CD4-positive, alpha-beta T cell (primary cell): ENCODE results near the gene MAP3K6. TPM values are rescaled to one million over a fixed set of nuclear protein-coding genes. Genes with fewer than 3 reads are reported as not detected.

Experiments used
- ATAC-seq: fragments of 200-7000 bp; cut with Tn5 transposase; one replicate; pipeline ENCODE4 v1.10.0; 2022; ENCODE audit warnings: mild to moderate bottlenecking; ENCODE audit not compliant: poor library complexity
- CTCF ChIA-PET: fragments of 350-600 bp; sonication (Branson Sonifier 250); formaldehyde crosslinking; loops from one replicate; lab custom pipeline; 2021; ENCODE audit warnings: antibody characterized with exemption, inconsistent platforms; lab: Charles Lee
- POLR2A ChIA-PET: fragments of 350-600 bp; sonication (Branson Sonifier 250); formaldehyde crosslinking; loops from one replicate; lab custom pipeline; 2021; ENCODE audit warnings: antibody characterized with exemption, inconsistent platforms; lab: Charles Lee
- DNase-seq, 14 experiments: peaks; one replicate each; pipeline ENCODE4 v3.0.0-alpha.2; 2013 to 2020; ENCODE audit warnings: mixed read lengths in 2 of 14
- H3K27ac ChIP-seq, 2 donors: one replicate each; pipeline versions ENCODE4 v1.5.1 to v1.7.0; 2013; ENCODE audit warnings: low read length in 2 of 2, low read depth in 1 of 2, mild to moderate bottlenecking in 1 of 2
- H3K27me3 ChIP-seq, 2 experiments: 1 replicate in 1 of 2; 2 replicates in 1 of 2; pipeline versions ENCODE4 v1.6.1 to v1.7.0; 2013; ENCODE audit warnings: low read length in 2 of 2, control low read depth in 1 of 2, mild to moderate bottlenecking in 1 of 2, moderate library complexity in 1 of 2; ENCODE audit not compliant: insufficient read depth in 2 of 2, control insufficient read depth in 1 of 2
- H3K36me3 ChIP-seq: one replicate; pipeline ENCODE4 v1.6.1; 2013; ENCODE audit warnings: low read length, control low read depth; ENCODE audit not compliant: insufficient read depth
- H3K4me1 ChIP-seq: one replicate; pipeline ENCODE4 v1.6.1; 2013; ENCODE audit warnings: low read length, control low read depth; ENCODE audit not compliant: insufficient read depth
- H3K4me3 ChIP-seq: one replicate; pipeline ENCODE4 v1.5.1; 2013; ENCODE audit warnings: mild to moderate bottlenecking, low read length, moderate library complexity
- H3K9me3 ChIP-seq, 2 experiments: 1 replicate in 1 of 2; 2 replicates in 1 of 2; pipeline versions ENCODE4 v1.6.1 to v1.7.0; 2013; ENCODE audit warnings: low read length in 2 of 2, mild to moderate bottlenecking in 2 of 2, control low read depth in 1 of 2, moderate library complexity in 1 of 2; ENCODE audit not compliant: control insufficient read depth in 1 of 2, insufficient read depth in 1 of 2
- H3K27ac Mint-ChIP-seq: one replicate; pipeline ENCODE4 v1.8.0; 2020; ENCODE audit warnings: mixed read lengths
- H3K27me3 Mint-ChIP-seq: one replicate; pipeline ENCODE4 v1.8.0; 2021; ENCODE audit warnings: mixed read lengths
- H3K36me3 Mint-ChIP-seq: one replicate; pipeline ENCODE4 v1.8.0; 2021; ENCODE audit warnings: low read depth, mixed read lengths
- H3K4me1 Mint-ChIP-seq: one replicate; pipeline ENCODE4 v1.8.0; 2021; ENCODE audit warnings: low read depth, mixed read lengths
- H3K4me3 Mint-ChIP-seq: one replicate; pipeline ENCODE4 v1.8.0; 2020; ENCODE audit warnings: mild to moderate bottlenecking, mixed read lengths
- H3K9me3 Mint-ChIP-seq: one replicate; pipeline ENCODE4 v1.8.0; 2020; ENCODE audit warnings: mixed read lengths
- CTCF ChIP-seq: fragments of 200-600 bp; IDR thresholded peaks from one replicate; pipeline ENCODE4 v1.8.0; 2022; ENCODE audit warnings: antibody characterized with exemption, mild to moderate bottlenecking
- intact Hi-C, 2 experiments: fragments of 100-400 bp; cut with DNase I in 1 of 2; cut with micrococcal nuclease in 1 of 2; formaldehyde crosslinking; loops; one replicate each; pipeline versions ENCODE4 v1.15.1 to v1.9.0; 2023 to 2025; cut with DNase I, micrococcal nuclease
- total RNA-seq, 174 experiments: library from RNA in 2 of 174; stranded (reverse) in 2 of 174; gene quantifications; one replicate each; pipeline ENCODE4 v1.2.3 and lab custom pipeline; 2021 to 2026

Gene MAP3K6
- total RNA-seq, 2 experiments from 2014 or later: 8.5 to 8.8 TPM

GRCh38 chr1:27402349-27402754, 35.6 kb upstream of the MAP3K6 start:
- CTCF ChIA-PET: interaction anchor here (0.8 to 1.3 kb wide), 4 partner anchors 36 to 106 kb away, joined by 3 read pairs; partner anchors contain the start of gene MAP3K6
- Mint-ChIP-seq H3K36me3 (peaks cover 17% of the 10 kb centered on the region), H3K4me3 (no peak overlapping the region), H3K9me3 (no peaks in the 10 kb centered on the region), H3K27me3 (no peaks in the 10 kb centered on the region), H3K4me1 (peaks cover 37% of the 10 kb centered on the region), H3K27ac (peak overlapping the region; percentile 85)
- Histone ChIP-seq H3K9me3 (no peaks in the 10 kb centered on the region), H3K4me3 (no peak overlapping the region), H3K36me3 (peaks cover 21% of the 10 kb centered on the region), H3K4me1 (peaks cover 16% of the 10 kb centered on the region), H3K27ac (peak overlapping the region; percentile 10 to 30), H3K27me3 (no peaks in the 10 kb centered on the region)
- intact Hi-C loops: loop anchor here in 1 of 2 experiments (2.0 kb wide), 1 partner anchor 202 kb away; the partner anchor contains the start of gene AHDC1
- ATAC-seq: no peak
- DNase-seq: peak in 5 of 14 experiments; percentile 19 to 57 (median 47)
- TF ChIP-seq CTCF: no peak
- POLR2A ChIA-PET: interaction anchor here (0.6 to 1.9 kb wide), 6 partner anchors 28 to 429 kb away, joined by 3 to 6 read pairs (median 4); partner anchors contain the start of gene PPP1R8

- peaks cover 16% of the 10 kb centered on the region for H3K4me1 ChIP-seq
- Mint-ChIP-seq H3K27ac (peak overlapping the region; percentile 54), H3K4me3 (no peak overlapping the region), H3K36me3 (peaks cover 7% of the 10 kb centered on the region), H3K27me3 (no peaks in the 10 kb centered on the region), H3K9me3 (no peaks in the 10 kb centered on the region), H3K4me1 (peaks cover 37% of the 10 kb centered on the region)
- ChIA-PET POLR2A (interaction anchor here (0.9 kb wide), 1 partner anchor 271 kb away, joined by 3 read pairs; the partner anchor contains the start of gene IFI6), CTCF (no interaction called here)
- DNase-seq (no peak), ATAC-seq (no peak)
- no peaks in the 10 kb centered on the region for H3K9me3 ChIP-seq
- no peak for TF ChIP-seq CTCF
- H3K27ac ChIP-seq: no peak overlapping the region
- no peaks in the 10 kb centered on the region for H3K27me3 ChIP-seq
- no peak overlapping the region for H3K4me3 ChIP-seq
- peaks cover 7% of the 10 kb centered on the region for H3K36me3 ChIP-seq
- intact Hi-C loops: no loop called here
Observed at GRCh38 chr1:27400963-27401341, 34.2 kb upstream of the MAP3K6 start.

GRCh38 chr1:27400082-27400962, 33.6 kb upstream of the MAP3K6 start:
- H3K4me3 Mint-ChIP-seq: no peak overlapping the region
- intact Hi-C loops: no loop called here

More at GRCh38 chr1:27400082-27400962, 33.6 kb upstream of the MAP3K6 start:
- Histone ChIP-seq H3K9me3 (no peaks in the 10 kb centered on the region), H3K27ac (no peak overlapping the region), H3K36me3 (peaks cover 6% of the 10 kb centered on the region), H3K4me3 (no peak overlapping the region), H3K27me3 (no peaks in the 10 kb centered on the region), H3K4me1 (peaks cover 22% of the 10 kb centered on the region)
- Mint-ChIP-seq H3K4me1 (peaks cover 38% of the 10 kb centered on the region), H3K27me3 (no peaks in the 10 kb centered on the region), H3K27ac (peak overlapping the region; percentile 54), H3K9me3 (no peaks in the 10 kb centered on the region), H3K36me3 (peaks cover 7% of the 10 kb centered on the region)
- POLR2A ChIA-PET: interaction anchor here (2.2 kb wide), 1 partner anchor 204 kb away, joined by 5 read pairs; the partner anchor contains the start of gene AHDC1
- TF ChIP-seq CTCF: no peak
- DNase-seq (no peak), ATAC-seq (no peak)
- CTCF ChIA-PET: no interaction called here
